Measurements from ENCODE around the gene PRPF39. TPM values are rescaled to one million over a fixed set of nuclear protein-coding genes. Genes with fewer than 3 reads are reported as not detected.
"Not testable (repeated sequence)": the region's sequence is repeated elsewhere in the genome, so short reads cannot be mapped to it uniquely, and the experiment has no call there.

The PRPF39 gene
- total and polyA plus RNA-seq, 9 donors: 20.9 to 50.5 (median 29.2) TPM

GRCh38 chr14:45140661-45141187 is 56.8 kb downstream of the PRPF39 start:
- DNase-seq: no peak
- H3K4me3 ChIP-seq: no peak overlapping the region
- no peaks in the 10 kb centered on the region for H3K4me1 ChIP-seq (ENCODE audit: insufficient read depth)
- intact Hi-C loops (cut with DNase I): no loop called here
- TF ChIP-seq POLR2A (IDR thresholded peaks at IDR 0.05) (no peak), CTCF (IDR thresholded peaks at IDR 0.05) (no peak), EP300 (IDR thresholded peaks at IDR 0.05) (no peak)
- no peaks in the 10 kb centered on the region for H3K36me3 ChIP-seq
- no peaks in the 10 kb centered on the region for H3K9me3 ChIP-seq
- no peak overlapping the region for H3K27ac ChIP-seq
- H3K27me3 ChIP-seq: no peaks in the 10 kb centered on the region
- WGBS, 3 donors: 96 to 99% (median 97%) methylated on average over 6 of the region's 6 CpGs

GRCh38 chr14:45142083-45142482 is 58.2 kb downstream of the PRPF39 start:
- H3K27me3 ChIP-seq; DNase-seq; H3K9me3 ChIP-seq; H3K4me3 ChIP-seq; H3K4me1 ChIP-seq (ENCODE audit: insufficient read depth); H3K36me3 ChIP-seq; intact Hi-C loops (cut with DNase I); H3K27ac ChIP-seq: not testable (repeated sequence)
- 82 to 85% (median 84%) methylated on average over 8 of the region's 8 CpGs for WGBS, 3 donors

GRCh38 chr14:45144658-45145057 is 60.7 kb downstream of the PRPF39 start:
- Histone ChIP-seq H3K27me3 (no peaks in the 10 kb centered on the region), H3K9me3 (no peaks in the 10 kb centered on the region), H3K4me3 (no peak overlapping the region), H3K36me3 (no peaks in the 10 kb centered on the region), H3K4me1 (ENCODE audit: insufficient read depth) (no peaks in the 10 kb centered on the region), H3K27ac (no peak overlapping the region)
- DNase-seq: no peak
- intact Hi-C loops (cut with DNase I): no loop called here
- no peak for TF ChIP-seq POLR2A (IDR thresholded peaks at IDR 0.05)
- no peak for TF ChIP-seq EP300 (IDR thresholded peaks at IDR 0.05)
- no peak for TF ChIP-seq CTCF (IDR thresholded peaks at IDR 0.05)

- no peak for DNase-seq
- H3K27me3 ChIP-seq: no peaks in the 10 kb centered on the region
- no peak overlapping the region for H3K27ac ChIP-seq
- H3K9me3 ChIP-seq: no peaks in the 10 kb centered on the region
- H3K4me1 ChIP-seq (ENCODE audit: insufficient read depth): no peaks in the 10 kb centered on the region
- TF ChIP-seq POLR2A (IDR thresholded peaks at IDR 0.05) (no peak), CTCF (IDR thresholded peaks at IDR 0.05) (no peak), EP300 (IDR thresholded peaks at IDR 0.05) (no peak)
- H3K4me3 ChIP-seq: no peak overlapping the region
- 92 to 97% (median 92%) methylated on average over 3 of the region's 3 CpGs for WGBS, 3 donors
- intact Hi-C loops (cut with DNase I): no loop called here
- no peaks in the 10 kb centered on the region for H3K36me3 ChIP-seq
Measured at GRCh38 chr14:45145214-45145613, 61.3 kb downstream of the PRPF39 start.

- no peak for DNase-seq
- TF ChIP-seq EP300 (IDR thresholded peaks at IDR 0.05) (no peak), CTCF (IDR thresholded peaks at IDR 0.05) (no peak), POLR2A (IDR thresholded peaks at IDR 0.05) (no peak)
- no peaks in the 10 kb centered on the region for H3K9me3 ChIP-seq
- intact Hi-C loops (cut with DNase I): no loop called here
- no peak overlapping the region for H3K4me3 ChIP-seq
- H3K36me3 ChIP-seq: no peaks in the 10 kb centered on the region
- H3K4me1 ChIP-seq (ENCODE audit: insufficient read depth): no peaks in the 10 kb centered on the region
- H3K27ac ChIP-seq: no peak overlapping the region
- H3K27me3 ChIP-seq: no peaks in the 10 kb centered on the region
- 95 to 98% (median 96%) methylated on average over 3 of the region's 3 CpGs for WGBS, 3 donors
Measured at GRCh38 chr14:45149602-45150001, 65.7 kb downstream of the PRPF39 start.

All from ovary (tissue), 9 donors.